ENCODE results near the gene MAPK1. TPM values are rescaled to one million over a fixed set of nuclear protein-coding genes. Genes with fewer than 3 reads are reported as not detected.
A peak's percentile ranks its signal among the peaks of the same experiment; 100 is the strongest.

The MAPK1 gene
- polyA plus RNA-seq, 1 experiment, result 154 TPM

DNA sequence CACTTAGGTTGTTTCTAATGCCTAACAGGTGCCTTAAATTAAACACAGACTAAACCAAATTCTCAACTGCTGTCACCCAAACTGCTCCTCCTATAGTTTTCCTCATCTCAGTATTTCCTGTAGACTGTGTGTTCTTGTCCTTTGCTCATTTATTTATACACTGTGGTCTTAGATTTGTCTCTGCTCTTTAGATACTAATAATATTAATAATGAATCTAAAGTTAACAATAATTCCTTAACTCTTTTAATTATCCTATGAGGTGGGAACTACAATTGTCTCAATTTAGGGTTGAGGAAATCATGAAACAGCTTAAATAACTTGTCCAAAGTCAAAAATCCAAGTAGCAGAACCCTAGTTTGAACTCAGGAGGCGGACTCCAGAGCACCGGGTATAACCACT, 88.0 kb downstream of the MAPK1 start:
- H3K27me3 ChIP-seq (ENCODE audit: control insufficient read depth, insufficient read depth, low read length), result no peaks in the 10 kb centered on the region
- no peak overlapping the region for H3K27ac ChIP-seq (ENCODE audit: low read depth, low read length)
- no peaks in the 10 kb centered on the region for H3K9me3 ChIP-seq (ENCODE audit: control insufficient read depth, insufficient read depth, low read length)
- TF ChIP-seq, protein P1, sequence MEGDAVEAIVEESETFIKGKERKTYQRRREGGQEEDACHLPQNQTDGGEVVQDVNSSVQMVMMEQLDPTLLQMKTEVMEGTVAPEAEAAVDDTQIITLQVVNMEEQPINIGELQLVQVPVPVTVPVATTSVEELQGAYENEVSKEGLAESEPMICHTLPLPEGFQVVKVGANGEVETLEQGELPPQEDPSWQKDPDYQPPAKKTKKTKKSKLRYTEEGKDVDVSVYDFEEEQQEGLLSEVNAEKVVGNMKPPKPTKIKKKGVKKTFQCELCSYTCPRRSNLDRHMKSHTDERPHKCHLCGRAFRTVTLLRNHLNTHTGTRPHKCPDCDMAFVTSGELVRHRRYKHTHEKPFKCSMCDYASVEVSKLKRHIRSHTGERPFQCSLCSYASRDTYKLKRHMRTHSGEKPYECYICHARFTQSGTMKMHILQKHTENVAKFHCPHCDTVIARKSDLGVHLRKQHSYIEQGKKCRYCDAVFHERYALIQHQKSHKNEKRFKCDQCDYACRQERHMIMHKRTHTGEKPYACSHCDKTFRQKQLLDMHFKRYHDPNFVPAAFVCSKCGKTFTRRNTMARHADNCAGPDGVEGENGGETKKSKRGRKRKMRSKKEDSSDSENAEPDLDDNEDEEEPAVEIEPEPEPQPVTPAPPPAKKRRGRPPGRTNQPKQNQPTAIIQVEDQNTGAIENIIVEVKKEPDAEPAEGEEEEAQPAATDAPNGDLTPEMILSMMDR (IDR thresholded peaks at IDR 0.05; ENCODE audit: low read depth, low read length), result no peak
- POLR2A ChIA-PET, result no interaction called here
- CTCF ChIA-PET, result no interaction called here
- H3K4me3 ChIP-seq (ENCODE audit: low read depth, low read length), result no peak overlapping the region
- DNase-seq (ENCODE audit: low read depth, low spot score), result no peak

DNA sequence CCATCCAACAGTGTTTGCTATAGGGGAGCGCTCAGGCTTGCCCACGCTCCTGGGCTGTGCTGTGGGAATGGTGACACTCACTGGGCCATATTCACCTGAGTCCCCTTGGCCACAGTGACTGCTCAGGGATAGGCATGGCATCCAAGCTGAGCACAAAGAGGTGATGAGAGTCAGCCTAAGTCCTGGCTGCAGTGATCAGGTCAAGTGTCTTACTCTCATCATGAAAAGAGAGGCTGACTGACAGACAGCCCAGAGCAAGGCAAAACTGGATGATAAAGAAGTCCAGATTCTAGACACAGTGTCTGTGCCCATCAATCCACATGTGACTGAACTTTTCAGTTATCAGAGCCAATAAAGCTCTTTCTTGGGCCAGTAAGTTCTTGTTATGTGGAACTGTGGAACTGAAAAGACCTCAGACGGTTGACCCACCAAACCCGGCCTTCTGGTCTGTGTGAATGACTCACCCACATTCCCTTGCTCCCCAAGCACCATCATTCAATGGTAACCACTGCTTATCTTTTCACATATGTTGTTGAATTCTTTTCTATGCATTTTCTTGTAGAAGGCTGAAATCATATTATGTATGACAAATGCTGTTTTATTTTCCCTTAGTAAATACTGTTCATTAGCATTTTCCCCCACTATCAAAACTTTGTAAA, 88.6 kb downstream of the MAPK1 start:
- no peaks in the 10 kb centered on the region for H3K9me3 ChIP-seq (ENCODE audit: control insufficient read depth, insufficient read depth, low read length)
- peak; percentile 59 for DNase-seq (ENCODE audit: low read depth, low spot score)
- ChIA-PET POLR2A (interaction anchor here (0.8 kb wide), 2 partner anchors 18 to 30 kb away, joined by 3 read pairs; no protein-coding TSS in a partner anchor), CTCF (no interaction called here)
- no peak overlapping the region for H3K4me3 ChIP-seq (ENCODE audit: low read depth, low read length)
- H3K27me3 ChIP-seq (ENCODE audit: control insufficient read depth, insufficient read depth, low read length), result no peaks in the 10 kb centered on the region
- H3K27ac ChIP-seq (ENCODE audit: low read depth, low read length), result peak overlapping the region; percentile 65
- TF ChIP-seq, protein P1 (IDR thresholded peaks at IDR 0.05; ENCODE audit: low read depth, low read length), result no peak

DNA sequence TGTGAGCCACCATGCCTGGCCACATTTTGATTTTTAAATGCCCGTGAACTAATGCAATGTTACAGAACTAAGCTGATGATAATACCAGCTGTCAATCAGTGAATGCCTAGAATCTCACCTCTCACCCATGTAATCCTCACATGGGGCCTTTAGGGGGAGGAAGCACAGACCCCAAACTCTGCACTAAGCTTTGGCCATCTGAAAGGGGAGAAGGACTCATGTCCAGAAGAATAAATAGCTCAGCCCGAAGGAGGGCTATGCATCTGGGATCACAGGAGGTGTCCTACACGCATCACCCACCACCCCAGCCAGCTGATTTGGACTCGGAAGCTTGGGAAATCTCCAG, 95.8 kb downstream of the MAPK1 start:
- no peaks in the 10 kb centered on the region for H3K27me3 ChIP-seq (ENCODE audit: control insufficient read depth, insufficient read depth, low read length)
- TF ChIP-seq, protein P1 (IDR thresholded peaks at IDR 0.05; ENCODE audit: low read depth, low read length), result no peak
- no peak overlapping the region for H3K4me3 ChIP-seq (ENCODE audit: low read depth, low read length)
- H3K27ac ChIP-seq (ENCODE audit: low read depth, low read length), result no peak overlapping the region
- POLR2A ChIA-PET, result interaction anchor here (1.1 kb wide), 1 partner anchor 11 kb away, joined by 4 read pairs; no protein-coding TSS in a partner anchor
- no peaks in the 10 kb centered on the region for H3K9me3 ChIP-seq (ENCODE audit: control insufficient read depth, insufficient read depth, low read length)
- no peak for DNase-seq (ENCODE audit: low read depth, low spot score)
- CTCF ChIA-PET, result no interaction called here

DNA sequence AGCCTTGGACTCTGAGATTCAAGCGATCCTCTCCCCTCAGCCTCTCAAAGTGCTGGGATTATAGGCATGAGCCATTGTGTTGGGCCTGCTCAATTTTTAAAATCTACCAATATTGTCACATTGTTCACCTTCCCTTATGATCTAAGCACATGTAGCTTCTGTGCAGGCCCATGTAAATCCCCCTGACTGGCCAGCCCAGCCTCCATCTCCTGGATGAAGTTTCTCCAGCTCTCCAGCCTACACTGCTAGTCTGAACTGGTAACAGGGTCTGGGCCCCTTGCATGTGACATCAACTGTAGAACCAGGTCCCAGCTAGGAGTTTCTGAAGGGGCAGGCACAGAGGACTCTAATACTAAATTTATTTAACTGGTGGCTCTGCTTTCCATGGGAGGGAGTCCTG, 99.0 kb downstream of the MAPK1 start:
- CTCF ChIA-PET, result interaction anchor here (2.7 kb wide), 1 partner anchor 55 kb away, joined by 7 read pairs; no protein-coding TSS in a partner anchor
- Histone ChIP-seq H3K9me3 (ENCODE audit: control insufficient read depth, insufficient read depth, low read length) (no peaks in the 10 kb centered on the region), H3K27me3 (ENCODE audit: control insufficient read depth, insufficient read depth, low read length) (no peaks in the 10 kb centered on the region), H3K27ac (ENCODE audit: low read depth, low read length) (no peak overlapping the region), H3K4me3 (ENCODE audit: low read depth, low read length) (no peak overlapping the region)
- TF ChIP-seq, protein P1 (IDR thresholded peaks at IDR 0.05; ENCODE audit: low read depth, low read length), result no peak
- POLR2A ChIA-PET, result no interaction called here
- no peak for DNase-seq (ENCODE audit: low read depth, low spot score)

DNA sequence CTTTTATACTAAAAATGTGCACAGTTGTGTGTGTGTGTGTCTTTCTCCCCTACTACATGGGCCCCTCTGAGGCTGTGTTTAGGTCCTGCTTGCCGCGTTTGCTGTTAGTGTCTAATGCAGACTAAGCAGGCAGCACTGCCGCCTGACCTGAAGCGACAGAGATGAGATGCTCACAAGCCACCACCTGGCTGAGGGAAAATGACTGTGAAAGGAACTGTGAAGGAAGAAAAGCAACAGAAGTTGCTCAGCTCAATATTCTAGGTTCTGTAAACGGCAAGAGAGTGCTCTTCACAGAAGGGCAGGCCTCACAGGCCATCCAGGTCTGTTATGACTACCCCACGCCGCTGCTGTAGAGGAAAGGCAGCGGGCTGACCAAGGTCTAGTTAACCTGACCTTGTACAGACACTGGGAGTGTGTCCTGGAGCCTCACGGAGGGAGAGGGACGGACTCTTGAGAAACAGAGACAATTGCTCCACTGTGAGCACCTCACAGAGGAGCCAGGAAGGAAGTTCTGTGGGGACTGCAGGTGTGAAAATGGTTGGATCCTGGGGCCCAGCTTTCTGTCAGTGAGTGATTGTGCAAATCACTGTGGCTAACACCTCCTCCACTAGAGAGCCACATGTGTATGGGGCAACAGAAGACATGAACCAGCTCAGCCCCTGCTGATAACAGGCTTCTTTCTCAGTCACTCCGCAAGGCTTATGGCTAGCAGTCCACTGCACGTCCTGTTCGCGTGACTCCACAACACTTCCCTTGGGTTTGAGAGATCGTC, 100.6 kb downstream of the MAPK1 start:
- Histone ChIP-seq H3K9me3 (ENCODE audit: control insufficient read depth, insufficient read depth, low read length) (no peaks in the 10 kb centered on the region), H3K27ac (ENCODE audit: low read depth, low read length) (no peak overlapping the region), H3K27me3 (ENCODE audit: control insufficient read depth, insufficient read depth, low read length) (no peaks in the 10 kb centered on the region), H3K4me3 (ENCODE audit: low read depth, low read length) (no peak overlapping the region)
- TF ChIP-seq, protein P1 (IDR thresholded peaks at IDR 0.05; ENCODE audit: low read depth, low read length), result no peak
- no peak for DNase-seq (ENCODE audit: low read depth, low spot score)
- ChIA-PET CTCF (interaction anchor here (2.7 kb wide), 1 partner anchor 54 kb away, joined by 7 read pairs; no protein-coding TSS in a partner anchor), POLR2A (interaction anchor here (0.5 kb wide), 1 partner anchor 29 kb away, joined by 3 read pairs; no protein-coding TSS in a partner anchor)

Measured in AG04450 (cell line).